NCI-H2081 (cell line): ENCODE results near the gene KCP.

ENCODE experiments used
- DNase-seq, 2 experiments: peaks; one replicate each; lab custom pipeline; 2025; lab: John Stamatoyannopoulos, UW

The KCP gene

GRCh38 chr7:128840326-128841170, 70.0 kb downstream of the KCP start:
- no peak for DNase-seq

GRCh38 chr7:128839751-128840177, 70.7 kb downstream of the KCP start:
- no peak for DNase-seq

DNA sequence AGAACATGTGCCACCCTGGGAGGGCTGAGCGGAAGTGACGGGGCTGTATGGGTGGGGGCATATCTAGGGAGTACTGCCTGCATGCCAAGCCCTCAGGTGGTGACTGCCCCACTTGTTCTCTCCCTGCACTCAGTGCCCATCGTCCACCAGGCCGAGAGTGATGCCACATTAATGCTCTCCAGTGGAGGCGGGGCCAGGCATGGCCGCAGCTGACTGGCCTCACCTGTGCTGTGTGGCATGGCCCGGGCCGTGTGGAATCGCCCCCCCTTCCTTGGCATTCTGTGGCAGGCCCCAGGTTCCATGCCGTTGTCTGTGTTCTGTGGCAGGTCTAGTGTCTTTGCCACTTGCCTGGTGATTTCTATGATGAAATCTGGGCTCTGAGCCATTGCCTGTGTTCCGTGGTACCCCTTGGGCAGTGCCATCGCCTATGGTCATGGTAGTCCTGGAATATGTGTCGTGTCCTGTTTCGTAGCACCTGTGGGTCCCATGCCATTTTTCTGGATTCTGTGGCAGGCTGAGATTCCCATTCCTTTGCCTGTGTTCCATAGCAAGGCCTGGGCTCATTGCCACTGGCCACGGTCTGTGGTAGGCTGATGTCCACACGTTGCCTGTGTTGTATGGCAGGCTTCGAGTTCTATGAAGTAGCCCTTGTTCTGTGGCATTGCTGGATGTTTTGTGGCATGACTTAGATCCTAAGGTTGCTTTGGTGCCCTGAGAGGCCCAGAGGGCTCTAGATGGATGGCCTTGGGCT, 71.4 kb downstream of the KCP start:
- no peak for DNase-seq

DNA sequence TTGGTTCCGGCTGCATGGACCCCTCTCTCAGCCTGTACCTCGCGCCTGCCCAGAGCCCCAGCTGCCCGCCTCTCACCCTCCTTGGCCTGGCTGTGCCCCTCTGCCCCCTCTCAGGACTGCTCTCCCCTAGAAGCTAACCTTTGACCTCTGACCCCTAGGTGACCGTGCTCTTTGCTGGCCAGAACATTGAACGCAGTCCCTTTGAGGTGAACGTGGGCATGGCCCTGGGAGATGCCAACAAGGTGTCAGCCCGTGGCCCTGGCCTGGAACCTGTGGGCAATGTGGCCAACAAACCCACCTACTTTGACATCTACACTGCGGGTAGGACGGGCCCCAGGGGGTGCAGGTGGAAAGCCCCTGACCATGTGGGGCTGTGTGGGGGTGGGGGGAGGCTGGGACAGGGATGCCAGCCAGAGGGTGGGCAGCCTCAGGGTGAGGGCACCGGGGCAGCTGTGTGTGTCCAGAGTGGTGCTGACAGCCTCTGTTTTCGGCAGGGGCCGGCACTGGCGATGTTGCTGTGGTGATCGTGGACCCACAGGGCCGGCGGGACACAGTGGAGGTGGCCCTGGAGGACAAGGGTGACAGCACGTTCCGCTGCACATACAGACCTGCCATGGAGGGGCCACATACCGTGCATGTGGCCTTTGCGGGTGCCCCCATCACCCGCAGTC, 72.3 kb downstream of the KCP start:
- no peak for DNase-seq

DNA sequence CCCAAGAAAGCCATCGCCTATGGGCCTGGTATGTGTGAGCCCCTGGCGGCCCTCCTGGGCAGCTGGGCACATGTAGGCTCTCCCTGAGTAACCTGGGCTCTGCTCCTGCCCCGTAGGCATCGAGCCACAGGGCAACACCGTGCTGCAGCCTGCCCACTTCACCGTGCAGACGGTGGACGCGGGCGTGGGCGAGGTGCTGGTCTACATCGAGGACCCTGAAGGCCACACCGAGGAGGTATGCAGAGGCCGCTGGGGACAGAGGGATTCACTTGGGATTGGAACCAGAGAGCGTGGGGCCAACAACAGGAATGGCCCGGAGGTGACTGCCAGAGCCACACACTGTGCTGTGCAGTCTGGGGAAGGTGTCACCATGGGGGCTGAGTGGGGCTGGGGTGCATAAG, 73.0 kb downstream of the KCP start:
- no peak for DNase-seq

GRCh38 chr7:128836729-128837348, 73.7 kb downstream of the KCP start:
- DNase-seq, result no peak

- no peak for DNase-seq
Observed at GRCh38 chr7:128835790-128836641, 74.5 kb downstream of the KCP start.

DNA sequence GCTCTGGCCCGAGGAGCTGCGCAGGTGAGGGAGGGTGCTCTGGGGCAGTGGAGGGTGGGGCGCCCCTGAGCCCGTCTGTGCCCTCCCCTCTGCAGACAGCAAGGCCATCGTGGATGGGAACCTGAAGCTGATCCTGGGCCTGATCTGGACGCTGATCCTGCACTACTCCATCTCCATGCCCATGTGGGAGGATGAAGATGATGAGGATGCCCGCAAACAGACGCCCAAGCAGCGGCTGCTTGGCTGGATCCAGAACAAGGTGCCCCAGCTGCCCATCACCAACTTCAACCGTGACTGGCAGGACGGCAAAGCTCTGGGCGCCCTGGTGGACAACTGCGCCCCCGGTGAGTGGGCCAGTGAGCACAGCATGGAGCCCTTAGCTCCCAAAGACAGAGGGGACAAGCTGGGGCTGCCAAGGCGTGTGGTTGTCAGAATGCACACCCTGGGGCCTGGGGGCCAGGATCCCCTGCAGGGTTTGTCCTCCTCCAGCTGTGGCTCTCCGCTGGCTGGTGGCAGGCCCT, 75.2 kb downstream of the KCP start:
- no peak for DNase-seq

DNA sequence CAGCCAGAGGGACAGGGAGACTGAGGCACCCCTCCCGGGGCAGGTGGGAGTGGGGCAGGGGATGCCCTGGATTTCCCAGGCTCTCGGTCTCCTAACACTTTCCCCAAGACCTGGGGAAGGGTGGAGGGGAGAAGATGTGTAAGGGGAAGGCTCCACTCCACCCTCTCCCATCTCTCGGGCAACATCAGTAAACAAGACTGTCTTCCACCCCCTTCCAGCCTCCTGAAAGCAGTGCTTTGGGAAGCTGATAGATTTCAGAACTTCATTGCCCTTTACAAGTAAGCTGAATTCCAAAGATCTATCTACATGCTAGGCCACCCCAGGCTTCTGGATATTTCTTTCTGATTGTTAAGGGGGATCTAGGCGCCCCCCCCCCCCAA, 76.6 kb downstream of the KCP start:
- DNase-seq, result no peak

DNA sequence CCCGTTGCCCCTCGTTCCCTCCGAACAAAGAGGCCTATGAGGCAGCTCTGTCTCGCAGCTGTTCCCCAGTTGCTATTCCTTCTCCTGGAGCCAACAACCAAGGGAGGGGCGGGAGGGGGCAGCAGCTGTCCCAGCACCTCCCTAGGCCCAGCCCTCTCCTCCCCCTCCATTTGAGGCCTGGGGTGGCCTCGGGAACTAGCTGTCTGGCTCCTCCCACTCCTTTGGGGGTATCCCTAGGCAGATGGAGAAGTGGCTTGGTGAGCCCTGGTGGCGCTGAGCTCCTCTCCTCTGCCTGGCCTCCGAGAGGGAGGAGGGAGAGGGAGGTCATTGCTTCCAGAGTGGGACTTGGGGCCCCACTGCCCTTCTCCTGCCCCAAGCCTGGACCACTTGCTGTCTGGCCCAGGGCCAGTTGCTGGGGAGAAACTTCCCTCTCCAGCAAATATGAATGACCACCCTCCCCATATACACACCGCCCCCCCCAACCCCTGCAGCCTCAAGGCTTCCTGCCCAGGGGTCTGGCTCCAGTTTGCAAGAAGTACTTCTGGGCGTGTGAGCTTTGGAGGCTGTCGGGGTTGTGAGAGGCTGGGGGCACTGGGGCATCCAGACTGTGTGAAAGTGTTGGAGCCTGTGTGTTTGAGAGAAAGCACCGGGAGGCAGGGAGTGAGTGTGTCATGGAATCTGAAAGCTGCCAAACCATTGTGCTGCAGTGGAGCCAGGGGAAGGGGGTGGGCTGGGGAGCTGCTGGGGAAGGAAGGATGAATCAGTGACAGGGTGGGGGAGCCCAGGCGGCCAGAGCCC, 77.2 kb downstream of the KCP start:
- peak; percentile 14 to 55 for DNase-seq

DNA sequence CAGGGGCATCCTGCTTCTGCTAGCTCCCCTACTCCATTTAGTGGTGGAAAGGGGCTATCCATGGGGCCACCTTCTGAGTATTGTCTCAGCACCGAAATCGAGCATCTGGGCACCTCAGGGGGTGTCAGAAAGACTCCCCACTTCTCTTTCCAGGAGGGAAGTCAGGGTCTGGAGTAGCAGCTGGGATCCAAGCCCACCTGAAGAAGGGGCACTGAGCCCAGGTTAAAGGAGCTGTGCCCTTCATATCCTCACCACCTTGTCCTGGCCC, 77.7 kb downstream of the KCP start:
- DNase-seq, result no peak

DNA sequence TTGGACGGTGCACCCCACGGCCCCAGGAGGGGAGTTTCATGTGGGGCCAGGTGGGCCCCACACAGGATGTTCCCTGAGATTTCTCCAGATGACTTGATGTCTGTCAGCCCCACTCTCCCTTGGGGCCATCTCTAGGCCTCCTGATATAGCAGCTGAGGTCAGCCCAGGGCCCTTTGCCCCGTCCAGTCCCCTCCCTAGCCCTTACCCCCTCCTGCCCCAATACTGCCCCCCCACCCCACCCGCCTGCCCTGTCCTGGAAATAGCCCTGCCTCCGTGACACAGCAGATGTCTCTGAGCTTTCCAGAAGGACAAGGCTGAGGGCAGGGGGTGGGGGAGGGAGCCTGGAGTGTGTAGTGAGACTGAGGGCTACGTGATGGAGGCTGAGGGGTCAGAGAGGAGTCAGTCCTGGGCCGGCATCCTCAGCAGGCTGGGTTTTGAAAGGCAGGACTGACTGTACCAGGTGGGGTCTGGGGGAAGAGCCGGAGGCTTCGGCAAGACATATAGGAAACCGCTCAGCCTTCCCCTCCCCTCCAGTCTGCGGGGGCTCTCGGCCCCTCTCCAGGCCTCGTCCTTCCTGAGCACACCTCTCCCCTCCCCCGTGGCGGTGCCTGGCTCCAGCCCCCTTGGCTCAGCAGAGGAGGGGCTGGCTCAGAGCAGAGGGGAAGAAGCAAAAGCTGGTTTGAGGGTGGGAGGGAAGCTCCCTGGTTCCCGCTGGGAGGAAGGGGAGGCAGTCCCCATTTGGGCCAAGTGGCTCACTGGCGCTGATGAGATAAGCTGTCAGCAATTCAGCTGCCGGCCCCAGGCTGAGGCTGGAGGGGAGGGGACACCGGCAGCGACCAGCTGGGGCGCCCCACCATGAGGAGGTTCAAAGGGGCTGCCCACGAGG, 78.3 kb downstream of the KCP start:
- peak; percentile 8 to 20 for DNase-seq

DNA sequence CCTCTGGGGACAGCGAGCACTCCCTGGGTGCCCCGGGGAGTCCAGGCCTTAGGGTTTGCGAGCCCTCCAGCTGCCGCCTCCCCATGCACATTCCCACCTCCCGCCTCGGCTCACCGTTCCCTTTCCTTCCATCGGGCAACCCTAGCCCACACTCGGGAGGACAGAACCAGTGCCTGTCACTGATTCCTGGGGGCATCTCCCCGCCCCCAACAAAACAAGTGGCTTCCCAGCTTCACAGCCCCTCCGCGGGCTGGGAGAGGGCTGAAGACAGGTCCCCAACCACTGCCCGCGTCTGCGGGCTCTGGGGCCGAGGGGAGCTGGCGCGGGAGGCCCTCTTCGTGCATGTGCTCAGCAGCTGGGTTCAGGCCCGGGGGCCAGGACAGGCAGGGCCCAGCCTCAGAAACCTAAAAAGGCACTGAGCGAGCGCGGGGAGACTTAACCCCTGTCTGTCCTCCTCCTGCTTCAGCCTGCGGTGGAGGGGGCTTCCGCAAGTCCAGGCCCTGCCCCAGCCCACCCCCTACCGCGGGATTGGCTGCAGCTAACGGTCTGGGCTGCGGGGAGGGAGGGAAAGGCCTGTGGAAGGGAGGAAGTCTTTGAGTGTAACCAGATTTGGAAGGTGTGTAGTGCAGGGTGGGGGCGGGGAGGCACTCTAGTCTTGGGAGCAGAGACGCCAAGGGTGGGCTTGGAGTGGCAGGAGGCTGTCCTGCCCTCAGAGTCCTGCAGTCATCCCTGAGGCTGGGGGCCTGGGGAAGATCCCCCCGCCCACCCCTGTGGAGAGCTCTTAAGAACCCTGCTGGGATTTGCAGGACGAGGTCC, 79.1 kb downstream of the KCP start:
- no peak for DNase-seq

GRCh38 chr7:128830231-128831177, 80.0 kb downstream of the KCP start, which contains the start of gene FLNC:
FLNC (plus strand) TSS chr7:128830406; CDS start chr7:128830638, 232 bp downstream.
- no peak for DNase-seq

DNA sequence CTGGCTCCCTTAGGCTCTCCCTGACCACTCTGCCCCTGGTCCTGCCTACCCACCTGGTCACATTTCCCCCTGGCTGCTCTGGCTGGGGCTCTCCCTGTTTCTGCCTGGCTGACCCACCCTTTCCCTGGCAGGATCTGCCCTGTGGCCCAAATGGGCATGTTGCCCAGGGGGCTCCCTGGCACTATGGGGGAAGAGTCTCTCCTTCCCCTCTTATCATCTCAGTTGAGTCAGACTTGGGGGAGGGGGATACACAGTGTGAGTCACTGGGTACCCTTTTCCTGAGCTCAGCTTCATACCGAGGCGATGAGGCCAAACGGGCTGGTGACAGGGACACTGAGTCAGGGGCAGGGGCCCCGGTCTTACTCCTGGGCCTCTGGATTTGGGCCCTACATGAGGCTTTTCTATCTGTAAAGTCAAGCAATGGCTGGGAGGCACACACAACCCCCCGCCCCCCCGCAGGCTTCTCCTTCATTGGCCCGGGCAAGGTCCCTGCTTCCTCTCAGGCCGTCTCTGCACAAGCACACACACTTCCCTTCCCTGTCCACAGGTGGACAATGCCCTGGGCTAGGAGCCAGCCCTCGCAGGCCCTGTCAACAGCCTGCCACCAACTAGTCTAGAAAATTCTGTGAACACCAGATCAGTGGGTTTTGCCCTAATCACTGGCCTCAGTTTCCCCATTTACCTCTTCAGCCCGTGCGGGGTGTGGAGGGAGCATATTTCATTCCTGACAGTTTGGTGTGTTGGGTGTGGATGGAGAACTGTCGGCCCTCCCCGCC, 80.9 kb downstream of the KCP start:
- DNase-seq, result no peak

DNA sequence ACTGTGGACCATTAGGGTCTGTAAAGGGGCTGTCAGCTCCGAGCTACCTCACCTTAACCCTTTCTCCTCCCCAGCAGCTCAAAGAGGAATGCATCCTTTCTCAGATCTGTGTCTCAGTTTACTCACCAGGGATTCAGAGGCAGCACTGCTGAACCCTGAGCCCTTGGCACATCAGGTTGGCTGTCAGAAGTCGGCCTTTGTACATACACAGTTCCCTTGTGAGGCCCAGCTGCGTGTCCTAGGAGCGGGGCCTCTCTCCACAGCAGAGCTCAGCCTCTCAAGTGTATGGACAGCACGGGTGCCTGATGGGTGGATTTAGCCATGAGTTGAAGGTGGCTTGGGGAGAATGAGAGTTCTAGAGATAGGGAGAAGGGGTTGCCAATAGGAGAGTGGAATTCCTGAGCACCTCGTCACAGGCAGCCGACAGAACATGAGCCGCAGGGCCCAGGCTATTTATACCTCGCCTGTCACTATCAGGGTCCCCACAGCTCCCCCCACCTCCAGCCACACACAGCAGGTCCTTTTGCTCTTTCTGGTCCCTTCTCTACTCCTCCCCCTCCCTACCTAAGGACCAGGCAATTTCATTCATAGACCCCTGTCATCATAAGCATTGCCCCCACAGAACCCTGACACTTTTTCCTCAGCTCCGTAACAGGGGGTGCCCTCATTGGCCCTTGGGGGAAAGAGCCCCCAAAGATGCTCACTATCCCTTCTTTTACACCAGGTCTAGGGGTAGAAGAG, 82.4 kb downstream of the KCP start:
- no peak for DNase-seq
